Parathyroid adenoma (tissue), 2 donors: ENCODE data around the gene RBM34.

Experiments used
- H2AFZ ChIP-seq: fragments of 300-600 bp; sonication (generic); one replicate; pipeline ENCODE4 v1.7.0; 2017; ENCODE audit warnings: antibody characterized with exemption, mild to moderate bottlenecking
- H3K27ac ChIP-seq: fragments of 300-600 bp; sonication (generic); one replicate; pipeline ENCODE4 v1.7.0; 2017
- H3K27me3 ChIP-seq: fragments of 300-600 bp; sonication (generic); one replicate; pipeline ENCODE4 v1.7.0; 2017; ENCODE audit warnings: low read length; ENCODE audit not compliant: control insufficient read depth, insufficient read depth
- H3K36me3 ChIP-seq: fragments of 300-600 bp; sonication (generic); one replicate; pipeline ENCODE4 v1.7.0; 2017; ENCODE audit warnings: low read length; ENCODE audit not compliant: control insufficient read depth, insufficient read depth
- H3K4me1 ChIP-seq: fragments of 300-600 bp; sonication (generic); one replicate; pipeline ENCODE4 v1.7.0; 2017; ENCODE audit warnings: control low read depth
- H3K4me2 ChIP-seq: fragments of 300-600 bp; sonication (generic); one replicate; pipeline ENCODE4 v1.7.0; 2017; ENCODE audit warnings: low read length
- H3K4me3 ChIP-seq: fragments of 300-600 bp; sonication (generic); one replicate; pipeline ENCODE4 v1.7.0; 2017; ENCODE audit warnings: low read depth, low read length
- H3K79me2 ChIP-seq: fragments of 300-600 bp; sonication (generic); one replicate; pipeline ENCODE4 v1.7.0; 2017; ENCODE audit warnings: control low read depth
- H3K9ac ChIP-seq: fragments of 300-600 bp; sonication (generic); one replicate; pipeline ENCODE4 v1.7.0; 2017; ENCODE audit warnings: mild to moderate bottlenecking
- H3K9me3 ChIP-seq: fragments of 300-600 bp; sonication (generic); one replicate; pipeline ENCODE4 v1.7.0; 2017; ENCODE audit warnings: low read length; ENCODE audit not compliant: control insufficient read depth
- TF ChIP-seq, protein P1 (sequence below): fragments of 300-600 bp; sonication (generic); IDR thresholded peaks from one replicate; pipeline ENCODE4 v1.7.0; 2017; ENCODE audit warnings: antibody characterized with exemption, mild to moderate bottlenecking
- donor health status: primary hyperparathyroidism.

Gene RBM34

DNA sequence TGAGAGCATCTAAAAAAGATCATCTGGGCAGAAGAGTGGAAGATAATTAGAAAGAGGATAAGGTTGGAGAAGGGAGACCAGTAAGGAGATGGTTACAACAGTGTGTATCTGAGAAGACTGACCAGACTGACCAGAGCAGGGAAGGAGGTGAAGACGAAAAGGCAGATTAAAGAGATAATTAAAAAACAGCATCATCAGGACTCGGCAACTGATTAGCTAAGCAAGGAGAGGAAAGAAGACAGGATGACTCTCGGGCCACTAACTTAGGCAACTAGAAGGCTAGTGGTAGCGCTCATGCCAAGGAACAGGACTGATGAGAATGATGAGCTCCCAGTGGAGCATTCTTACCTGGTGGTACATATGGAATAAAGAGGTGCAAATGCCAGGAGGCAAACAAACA, 3.9 kb downstream of the RBM34 start:
- no peak overlapping the region for H3K9ac ChIP-seq
- no peaks in the 10 kb centered on the region for H3K27me3 ChIP-seq
- no peak overlapping the region for H3K4me3 ChIP-seq
- H3K27ac ChIP-seq = no peak overlapping the region
- TF ChIP-seq, protein P1, sequence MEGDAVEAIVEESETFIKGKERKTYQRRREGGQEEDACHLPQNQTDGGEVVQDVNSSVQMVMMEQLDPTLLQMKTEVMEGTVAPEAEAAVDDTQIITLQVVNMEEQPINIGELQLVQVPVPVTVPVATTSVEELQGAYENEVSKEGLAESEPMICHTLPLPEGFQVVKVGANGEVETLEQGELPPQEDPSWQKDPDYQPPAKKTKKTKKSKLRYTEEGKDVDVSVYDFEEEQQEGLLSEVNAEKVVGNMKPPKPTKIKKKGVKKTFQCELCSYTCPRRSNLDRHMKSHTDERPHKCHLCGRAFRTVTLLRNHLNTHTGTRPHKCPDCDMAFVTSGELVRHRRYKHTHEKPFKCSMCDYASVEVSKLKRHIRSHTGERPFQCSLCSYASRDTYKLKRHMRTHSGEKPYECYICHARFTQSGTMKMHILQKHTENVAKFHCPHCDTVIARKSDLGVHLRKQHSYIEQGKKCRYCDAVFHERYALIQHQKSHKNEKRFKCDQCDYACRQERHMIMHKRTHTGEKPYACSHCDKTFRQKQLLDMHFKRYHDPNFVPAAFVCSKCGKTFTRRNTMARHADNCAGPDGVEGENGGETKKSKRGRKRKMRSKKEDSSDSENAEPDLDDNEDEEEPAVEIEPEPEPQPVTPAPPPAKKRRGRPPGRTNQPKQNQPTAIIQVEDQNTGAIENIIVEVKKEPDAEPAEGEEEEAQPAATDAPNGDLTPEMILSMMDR = no peak
- no peaks in the 10 kb centered on the region for H3K4me1 ChIP-seq
- no peak overlapping the region for H3K4me2 ChIP-seq
- no peaks in the 10 kb centered on the region for H3K36me3 ChIP-seq
- H3K79me2 ChIP-seq = no peaks in the 10 kb centered on the region
- H2AFZ ChIP-seq = no peak overlapping the region
- H3K9me3 ChIP-seq = no peaks in the 10 kb centered on the region

DNA sequence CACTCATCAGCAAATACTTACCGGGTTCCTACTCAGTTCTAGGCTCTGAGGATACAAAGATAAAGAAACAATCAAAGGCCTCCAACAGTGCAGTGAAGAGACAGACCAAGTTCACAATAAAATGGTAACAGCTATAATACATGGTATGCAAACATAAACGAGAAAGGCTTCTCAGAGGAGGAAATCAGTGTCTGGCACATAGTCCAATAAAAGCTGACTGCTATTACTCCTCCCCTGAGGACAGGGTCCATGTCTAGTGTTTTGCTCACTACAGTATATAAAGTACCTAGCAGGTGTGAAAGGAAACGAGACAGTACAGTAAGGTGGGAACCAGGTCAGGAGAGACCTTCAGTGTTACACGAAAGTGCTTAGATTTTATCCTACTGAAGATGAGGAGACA, 4.3 kb downstream of the RBM34 start:
- Histone ChIP-seq H3K4me3 (no peak overlapping the region), H3K36me3 (no peaks in the 10 kb centered on the region), H3K27ac (no peak overlapping the region), H3K27me3 (no peaks in the 10 kb centered on the region), H3K4me2 (no peak overlapping the region), H2AFZ (no peak overlapping the region), H3K4me1 (no peaks in the 10 kb centered on the region), H3K9me3 (no peaks in the 10 kb centered on the region), H3K9ac (no peak overlapping the region), H3K79me2 (no peaks in the 10 kb centered on the region)
- TF ChIP-seq, protein P1 = no peak

DNA sequence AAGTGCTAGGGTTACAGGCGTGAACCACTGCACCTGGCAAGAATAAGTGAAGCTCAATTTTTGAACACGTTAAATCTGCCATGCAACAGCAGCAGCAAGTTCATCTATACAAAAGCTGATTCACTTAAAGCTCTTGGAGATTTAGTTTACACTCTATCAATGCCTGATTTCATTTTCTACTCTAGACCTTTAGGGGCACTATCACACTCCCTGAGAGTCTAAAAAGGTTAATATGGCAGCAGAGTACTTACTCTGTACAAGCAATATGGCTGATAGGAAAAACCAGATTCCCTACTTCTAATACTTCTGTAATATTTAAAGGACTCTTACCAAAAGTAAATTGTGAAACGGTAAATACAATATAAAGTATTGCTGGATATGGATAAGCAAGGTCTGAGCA, 4.8 kb downstream of the RBM34 start:
- Histone ChIP-seq H3K36me3 (no peaks in the 10 kb centered on the region), H3K4me3 (no peak overlapping the region), H3K9ac (no peak overlapping the region), H3K4me2 (no peak overlapping the region), H3K79me2 (no peaks in the 10 kb centered on the region), H3K27ac (no peak overlapping the region), H2AFZ (no peak overlapping the region), H3K4me1 (no peaks in the 10 kb centered on the region), H3K9me3 (no peaks in the 10 kb centered on the region), H3K27me3 (no peaks in the 10 kb centered on the region)
- TF ChIP-seq, protein P1 = no peak

DNA sequence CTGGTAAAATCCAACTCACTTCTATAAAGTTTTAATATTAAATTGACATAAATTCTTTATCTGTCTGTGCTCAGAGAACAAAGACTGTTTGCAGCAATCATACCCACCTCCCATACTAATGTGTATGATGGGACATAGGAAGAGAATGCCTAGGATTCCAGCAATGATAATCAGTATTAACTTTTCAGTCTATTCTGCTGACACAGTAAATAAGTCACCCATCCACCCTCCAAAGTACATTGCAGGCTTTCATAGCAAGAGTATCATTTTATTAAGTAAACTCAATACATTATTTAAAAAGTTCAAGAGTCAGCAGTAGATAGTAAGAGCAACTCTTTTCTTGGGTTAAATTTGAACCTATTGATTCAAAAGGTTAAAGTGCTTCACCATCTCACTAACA, 8.8 kb downstream of the RBM34 start:
- no peaks in the 10 kb centered on the region for H3K4me1 ChIP-seq
- H3K79me2 ChIP-seq = no peaks in the 10 kb centered on the region
- no peaks in the 10 kb centered on the region for H3K27me3 ChIP-seq
- no peak overlapping the region for H3K9ac ChIP-seq
- H3K4me3 ChIP-seq = no peak overlapping the region
- no peak overlapping the region for H2AFZ ChIP-seq
- H3K27ac ChIP-seq = no peak overlapping the region
- H3K4me2 ChIP-seq = no peak overlapping the region
- H3K9me3 ChIP-seq = no peaks in the 10 kb centered on the region
- TF ChIP-seq, protein P1 = no peak
- H3K36me3 ChIP-seq = no peaks in the 10 kb centered on the region

DNA sequence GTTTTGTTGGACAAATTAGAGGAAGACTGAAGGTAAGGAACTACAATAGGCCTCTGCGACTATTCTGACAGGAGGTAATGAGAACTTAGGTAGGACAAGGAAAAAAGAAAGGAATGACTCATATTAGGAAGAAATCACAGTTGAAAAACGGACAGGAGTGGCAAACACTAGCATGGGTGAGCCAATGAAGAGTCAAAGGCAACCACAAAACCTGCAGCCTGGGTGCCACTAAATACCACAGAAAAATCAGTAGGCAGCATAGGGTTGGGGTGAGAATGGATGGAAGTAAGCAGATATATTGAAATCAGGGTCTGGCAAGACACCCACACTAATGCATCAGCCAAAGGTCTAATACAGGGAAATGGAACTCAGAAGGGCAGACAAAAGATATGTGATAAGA, 10.0 kb downstream of the RBM34 start:
- Histone ChIP-seq H3K27me3 (no peaks in the 10 kb centered on the region), H3K4me1 (no peaks in the 10 kb centered on the region), H2AFZ (no peak overlapping the region), H3K4me3 (no peak overlapping the region), H3K9me3 (no peaks in the 10 kb centered on the region), H3K27ac (no peak overlapping the region), H3K79me2 (no peaks in the 10 kb centered on the region), H3K9ac (no peak overlapping the region), H3K4me2 (no peak overlapping the region), H3K36me3 (no peaks in the 10 kb centered on the region)
- TF ChIP-seq, protein P1 = no peak
